Measurements from ENCODE around the gene BSN. TPM values are rescaled to one million over a fixed set of nuclear protein-coding genes. Genes with fewer than 3 reads are reported as not detected.

Gene BSN
- total and polyA plus RNA-seq, 2 of the 4 experiments (the other 2 are of a cell fraction) = under 0.01 to 0.03 TPM

DNA sequence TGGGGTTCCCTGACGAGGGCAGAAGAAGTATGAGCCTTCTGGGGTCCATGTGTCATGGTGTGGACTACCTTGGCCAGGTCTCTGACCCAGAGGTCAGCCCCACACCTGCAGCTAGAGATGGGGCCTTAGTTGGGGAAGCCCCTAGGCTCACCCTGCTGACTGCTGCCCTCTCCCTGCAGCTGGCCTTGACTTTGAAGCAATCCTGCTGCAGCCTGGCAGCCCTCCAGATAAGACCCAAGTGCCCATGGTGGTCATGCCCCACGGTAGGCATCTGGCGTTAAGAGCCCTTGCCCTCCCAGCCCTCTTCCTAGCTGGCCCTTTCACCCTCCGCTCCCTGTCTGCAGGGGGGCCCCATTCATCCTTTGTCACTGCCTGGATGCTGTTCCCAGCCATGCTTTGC lies 127.3 kb downstream of the BSN start:
- H2AK5ac ChIP-seq (ENCODE audit: low read depth, low read length) = no peak overlapping the region
- H3K27me3 ChIP-seq (ENCODE audit: control insufficient read depth, insufficient read depth, low read length) = no peaks in the 10 kb centered on the region
- no peak overlapping the region for H3K14ac ChIP-seq (replicated peaks; ENCODE audit: low read depth, low read length)
- H4K91ac ChIP-seq (ENCODE audit: insufficient read depth, low read depth, low read length) = no peak overlapping the region
- no peaks in the 10 kb centered on the region; the same call in 1 of the 2 replicates for H4K20me1 ChIP-seq (ENCODE audit: insufficient read depth, low read length)
- H3K9ac ChIP-seq (ENCODE audit: low read depth, low read length) = no peak overlapping the region
- no peak overlapping the region for H2AK9ac ChIP-seq (replicated peaks; ENCODE audit: low read depth, low read length, poor library complexity)
- no peak overlapping the region for H3K4me2 ChIP-seq (ENCODE audit: low read depth, low read length)
- CTCF ChIA-PET = no interaction called here
- H3K56ac ChIP-seq (ENCODE audit: extremely low read depth, insufficient read depth, low read length) = no peak overlapping the region
- no peaks in the 10 kb centered on the region for H3K4me1 ChIP-seq (ENCODE audit: control insufficient read depth, insufficient read depth, low read length)
- dilution Hi-C loops (cut with HindIII; ENCODE audit: low sequenced_read_pairs, unreplicated experiment) = no loop called here
- H3K23ac ChIP-seq (ENCODE audit: low read depth, low read length) = no peak overlapping the region
- H3K9me3 ChIP-seq (ENCODE audit: control insufficient read depth, insufficient read depth, low read length) = no peaks in the 10 kb centered on the region
- TF ChIP-seq BHLHE40 (IDR thresholded peaks at IDR 0.05; ENCODE audit: low read depth, low read length) (no peak), SMC3 (IDR thresholded peaks at IDR 0.05; ENCODE audit: low read depth, low read length) (no peak), NFE2L2 (IDR thresholded peaks at IDR 0.05; ENCODE audit: low read depth, low read length) (no peak), RCOR1 (IDR thresholded peaks at IDR 0.05; ENCODE audit: insufficient replicate concordance, low read length) (no peak), ELK1 (IDR thresholded peaks at IDR 0.05; ENCODE audit: borderline replicate concordance, low read depth, low read length) (no peak), RAD21 (IDR thresholded peaks at IDR 0.05; ENCODE audit: low read length) (no peak), CTCF (conservative IDR thresholded peaks at IDR 0.05; ENCODE audit: low read depth, low read length) (no peak), MAFK (IDR thresholded peaks at IDR 0.05; ENCODE audit: low read depth, low read length) (no peak), MAZ (IDR thresholded peaks at IDR 0.05; ENCODE audit: borderline replicate concordance, low read depth, low read length) (no peak), FOS (IDR thresholded peaks at IDR 0.05; ENCODE audit: low read depth, low read length) (no peak)
- in situ Hi-C loops (cut with MboI; ENCODE audit: low sequenced_read_pairs) = no loop called here
- POLR2A ChIA-PET (ENCODE audit: unreplicated experiment) = no interaction called here
- H2BK5ac ChIP-seq (ENCODE audit: low read depth, low read length, poor library complexity, severe bottlenecking) = no peak overlapping the region
- no TSS peak for BruUV-seq (replicated peaks)
- H3K27ac ChIP-seq (ENCODE audit: insufficient read depth, low read length) = no peak overlapping the region
- peaks cover 73% of the 10 kb centered on the region for H3K36me3 ChIP-seq (ENCODE audit: control insufficient read depth, insufficient read depth, low read length)
- H3K9me1 ChIP-seq (ENCODE audit: insufficient read depth, low read length) = no peaks in the 10 kb centered on the region; the same call in 1 of the 2 replicates
- no peak overlapping the region for H2AFZ ChIP-seq (replicated peaks; ENCODE audit: low read length, poor library complexity)
- intact Hi-C loops (cut with micrococcal nuclease) = no loop called here
- H2BK20ac ChIP-seq (ENCODE audit: low read depth, low read length) = no peak overlapping the region
- no peak overlapping the region for H2BK120ac ChIP-seq (ENCODE audit: low read depth, low read length)
- H2BK15ac ChIP-seq (ENCODE audit: low read depth, low read length) = no peak overlapping the region
- H3K4me3 ChIP-seq (ENCODE audit: insufficient read depth, low read depth, low read length) = no peak overlapping the region
- H4K8ac ChIP-seq (ENCODE audit: low read depth in 2 of 2, low read length in 2 of 2) = no peak overlapping the region
- no peak overlapping the region for H3K18ac ChIP-seq (ENCODE audit: low read depth, low read length)
- WGBS, 2 experiments (ENCODE audit: extremely low coverage in 2 of 2, insufficient read length in 1 of 2) = no CpG with 5 or more reads among the region's 4 CpGs
- ATAC-seq (ENCODE audit: low read depth) (no peak), DNase-seq (no peak)
- no peak overlapping the region for H4K5ac ChIP-seq (ENCODE audit: low read depth, low read length)
- peaks cover 9 to 24% of the 10 kb centered on the region in 2 experiments; a peak in 2 of 4 replicates for H3K79me1 ChIP-seq (ENCODE audit: low read depth in 1 of 2, low read length in 2 of 2)
- H3K4ac ChIP-seq (ENCODE audit: low read depth, low read length) = no peak overlapping the region

Measured in IMR-90 (cell line).